Measurements from ENCODE around the gene CABP2.

Gene CABP2

DNA sequence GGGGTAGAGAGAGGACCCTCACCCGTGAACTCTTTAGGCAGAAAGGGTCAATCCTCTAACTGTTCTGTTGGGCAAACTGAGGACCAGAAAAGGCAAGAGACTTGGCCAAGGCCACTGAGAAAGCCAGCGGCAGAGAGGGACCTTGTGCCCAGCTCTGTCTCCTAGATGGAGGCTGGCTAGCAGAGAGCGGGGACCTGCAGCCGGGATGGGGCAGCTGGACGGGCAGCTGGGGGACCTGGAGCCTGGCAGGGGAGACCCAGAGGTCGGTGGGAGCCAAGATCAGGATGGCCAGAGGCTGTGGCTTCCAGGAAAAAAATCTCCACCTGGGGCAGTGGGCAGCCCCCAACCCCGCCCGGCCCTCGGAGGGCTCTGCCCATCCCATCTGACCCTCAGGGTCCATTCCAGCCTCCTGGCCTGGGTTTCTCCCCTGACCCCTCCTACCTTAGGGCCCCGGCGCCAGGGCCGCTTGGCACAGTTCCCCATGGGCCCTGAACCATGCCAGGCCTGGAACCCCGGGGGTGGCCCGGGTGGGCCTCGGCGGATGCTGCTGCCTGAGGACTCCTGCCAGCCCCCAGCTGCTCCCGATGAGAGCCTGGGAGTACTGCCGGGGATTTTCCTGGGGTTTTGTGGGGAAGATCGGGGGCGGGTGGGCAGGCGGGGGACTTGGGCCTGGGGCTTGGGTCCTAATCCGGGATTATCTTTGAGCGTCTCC, at the start of gene CABP2:
CABP2 (minus strand) TSS at position 603 of the 712 bp plus-strand sequence; CDS start at position 483, 120 bp downstream.
- no peak for TF ChIP-seq GATA2 (IDR thresholded peaks at IDR 0.05; ENCODE audit: low read depth, low read length)
- no peak for TF ChIP-seq GATA3 (IDR thresholded peaks at IDR 0.05; ENCODE audit: low read depth, low read length)

DNA sequence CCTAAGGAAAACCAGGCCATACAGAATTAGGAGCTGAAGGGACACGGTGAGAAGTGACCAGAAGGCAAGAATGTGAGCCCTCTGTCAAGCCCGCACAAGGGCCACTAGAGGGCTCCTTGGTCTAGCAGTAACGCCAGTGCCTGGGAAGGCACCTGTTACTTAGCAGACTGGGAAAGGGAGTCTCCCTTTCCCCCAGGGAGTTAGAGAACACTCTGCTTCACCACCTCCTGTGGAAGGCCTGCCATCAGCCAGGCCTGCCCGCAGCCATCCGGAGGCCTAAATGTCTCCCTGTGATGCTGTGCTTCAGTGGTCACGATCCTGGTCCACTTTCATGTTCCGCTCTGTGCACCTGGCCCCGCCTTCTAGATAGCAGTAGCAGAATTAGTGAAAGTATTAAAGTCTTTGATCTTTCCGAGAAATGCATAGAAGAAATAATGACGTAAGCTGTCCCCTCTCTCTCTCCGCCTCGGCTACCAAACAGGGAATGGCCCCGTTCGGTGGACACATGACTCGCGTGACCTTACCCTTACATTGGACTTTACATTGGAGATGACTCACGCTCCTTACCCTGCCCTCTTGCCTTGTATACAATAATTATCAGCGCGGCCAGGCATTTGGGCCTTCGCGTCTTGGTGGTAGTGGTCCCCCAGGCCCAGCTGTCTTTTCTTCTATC, 49.6 kb upstream of the CABP2 start:
- TF ChIP-seq GATA3 (IDR thresholded peaks at IDR 0.05; ENCODE audit: low read depth, low read length) (no peak), GATA2 (IDR thresholded peaks at IDR 0.05; ENCODE audit: low read depth, low read length) (no peak)

DNA sequence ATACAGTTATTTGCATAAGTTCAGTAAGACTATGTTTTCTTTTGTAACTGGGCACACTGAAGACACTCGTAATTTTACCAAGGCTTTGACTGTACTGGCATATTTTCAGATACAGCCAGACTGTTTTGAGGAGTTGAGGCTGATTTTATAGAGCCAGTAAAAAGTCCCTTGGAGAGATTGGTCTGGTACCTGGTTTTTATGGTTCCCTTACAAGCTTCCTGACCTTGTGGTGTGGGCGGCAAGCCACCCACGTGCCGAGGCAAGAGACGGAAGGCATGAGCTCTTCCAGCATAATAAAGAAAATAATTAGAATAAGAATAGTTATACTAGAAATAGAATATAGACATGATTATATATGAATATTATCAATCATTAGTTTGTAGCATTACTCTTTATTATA, 49.1 kb upstream of the CABP2 start:
- no peak for TF ChIP-seq GATA3 (IDR thresholded peaks at IDR 0.05; ENCODE audit: low read depth, low read length)
- TF ChIP-seq GATA2 (IDR thresholded peaks at IDR 0.05; ENCODE audit: low read depth, low read length), result no peak

DNA sequence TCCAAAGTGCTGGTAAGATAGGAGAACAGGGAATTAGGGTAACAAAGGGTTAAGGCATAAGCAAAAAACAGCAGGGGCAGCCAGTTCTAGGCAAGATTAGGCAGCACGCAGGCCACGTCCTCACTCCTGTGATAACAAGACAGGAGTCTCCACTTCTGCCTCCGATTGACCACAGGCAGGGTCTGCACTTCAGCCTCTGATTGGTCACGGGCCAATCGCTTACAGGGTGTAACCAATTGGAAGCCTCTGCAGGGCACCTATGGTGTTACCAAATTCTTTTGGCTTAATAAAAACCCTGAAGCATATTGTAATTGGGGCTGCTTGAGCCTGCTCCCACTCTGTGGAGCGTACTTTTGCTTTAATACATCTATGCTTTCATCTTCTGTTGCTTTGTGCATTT, 48.2 kb upstream of the CABP2 start:
- TF ChIP-seq GATA3 (IDR thresholded peaks at IDR 0.05; ENCODE audit: low read depth, low read length), result no peak
- no peak for TF ChIP-seq GATA2 (IDR thresholded peaks at IDR 0.05; ENCODE audit: low read depth, low read length)

DNA sequence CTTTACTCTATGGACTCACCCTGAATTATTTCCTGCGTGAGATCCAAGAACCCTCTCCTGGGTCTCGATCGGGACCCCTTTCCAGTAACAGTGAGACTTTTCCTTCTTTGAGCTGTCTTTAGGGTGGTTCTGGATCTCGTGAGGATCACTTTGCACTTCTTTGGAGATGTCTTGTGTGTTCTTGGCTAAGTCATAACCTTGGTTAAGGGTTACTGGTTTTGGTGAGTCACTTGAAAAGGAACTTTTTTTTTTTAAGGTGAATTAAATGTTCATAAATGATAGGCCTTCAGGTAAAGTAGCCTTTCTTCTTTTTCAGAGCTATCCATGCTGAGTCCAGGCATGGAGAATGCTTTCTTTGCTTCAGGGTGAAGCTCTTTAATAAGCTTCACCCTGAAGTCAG, 41.0 kb upstream of the CABP2 start:
- TF ChIP-seq GATA3 (IDR thresholded peaks at IDR 0.05; ENCODE audit: low read depth, low read length) (no peak), GATA2 (IDR thresholded peaks at IDR 0.05; ENCODE audit: low read depth, low read length) (no peak)

DNA sequence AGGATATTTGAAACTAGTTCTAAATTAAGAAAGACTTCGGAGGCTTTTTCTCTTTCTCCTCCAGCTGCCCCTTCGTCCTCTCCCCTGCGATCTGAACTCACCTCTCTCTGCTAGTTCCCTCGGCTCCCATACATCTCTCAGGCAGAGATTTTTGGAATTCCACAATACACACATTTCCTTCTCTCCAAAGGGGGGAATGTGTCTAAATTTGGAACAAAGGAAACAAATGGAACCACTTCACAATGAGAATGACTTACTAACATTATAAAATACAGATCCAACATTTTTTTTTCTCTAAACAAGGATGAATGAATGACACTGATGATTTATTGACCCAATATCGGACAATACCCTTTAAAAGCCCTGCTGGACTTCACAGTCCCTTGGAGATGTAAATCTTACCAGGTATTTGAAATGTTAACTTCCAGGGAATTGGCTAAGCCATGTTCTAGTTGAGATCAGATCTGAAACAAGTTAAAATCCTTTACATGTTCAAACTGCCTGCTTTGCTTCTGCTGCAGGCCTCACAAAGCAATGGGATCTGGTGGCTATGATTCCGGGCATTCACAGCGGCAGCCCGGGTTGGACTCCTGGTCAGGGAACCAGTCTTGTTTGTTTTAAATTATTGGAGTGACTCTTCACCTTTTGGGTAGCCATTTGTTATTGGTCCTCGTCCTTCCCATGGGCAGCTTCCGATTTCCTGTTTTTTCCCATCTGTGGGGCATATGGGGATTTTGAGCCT, 39.9 kb upstream of the CABP2 start:
- TF ChIP-seq GATA2 (IDR thresholded peaks at IDR 0.05; ENCODE audit: low read depth, low read length) (no peak), GATA3 (IDR thresholded peaks at IDR 0.05; ENCODE audit: low read depth, low read length) (no peak)

DNA sequence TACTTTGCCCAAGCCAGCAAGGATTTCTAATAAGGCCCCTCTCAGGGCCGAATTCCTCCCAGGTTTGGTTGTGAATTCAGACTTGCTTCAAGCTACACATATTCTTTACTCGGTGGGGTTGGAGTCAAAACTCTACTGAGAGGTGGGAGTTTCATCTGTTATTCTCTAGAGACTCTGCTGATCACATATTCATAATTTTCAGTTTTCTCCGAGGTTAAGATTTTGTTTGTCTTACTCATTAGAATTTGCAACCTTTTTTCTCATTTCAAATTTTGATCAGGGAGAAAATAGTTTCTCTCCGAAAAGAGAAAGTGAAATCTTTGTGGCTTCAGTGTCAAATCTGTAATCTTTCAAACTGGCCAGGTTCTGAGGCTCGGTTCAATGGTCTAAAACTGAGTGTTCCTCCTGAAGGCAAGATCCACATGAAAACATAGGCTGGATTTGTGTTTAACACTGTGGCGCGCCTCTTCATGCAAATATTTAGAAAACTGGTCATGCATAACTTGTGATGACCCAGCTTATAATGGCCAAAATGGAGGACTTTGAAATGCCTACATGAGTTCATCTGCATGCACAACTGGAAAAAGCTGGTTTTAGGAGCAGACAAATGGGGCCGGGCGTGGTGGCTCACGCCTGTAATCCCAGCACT, 38.8 kb upstream of the CABP2 start:
- no peak for TF ChIP-seq GATA3 (IDR thresholded peaks at IDR 0.05; ENCODE audit: low read depth, low read length)

DNA sequence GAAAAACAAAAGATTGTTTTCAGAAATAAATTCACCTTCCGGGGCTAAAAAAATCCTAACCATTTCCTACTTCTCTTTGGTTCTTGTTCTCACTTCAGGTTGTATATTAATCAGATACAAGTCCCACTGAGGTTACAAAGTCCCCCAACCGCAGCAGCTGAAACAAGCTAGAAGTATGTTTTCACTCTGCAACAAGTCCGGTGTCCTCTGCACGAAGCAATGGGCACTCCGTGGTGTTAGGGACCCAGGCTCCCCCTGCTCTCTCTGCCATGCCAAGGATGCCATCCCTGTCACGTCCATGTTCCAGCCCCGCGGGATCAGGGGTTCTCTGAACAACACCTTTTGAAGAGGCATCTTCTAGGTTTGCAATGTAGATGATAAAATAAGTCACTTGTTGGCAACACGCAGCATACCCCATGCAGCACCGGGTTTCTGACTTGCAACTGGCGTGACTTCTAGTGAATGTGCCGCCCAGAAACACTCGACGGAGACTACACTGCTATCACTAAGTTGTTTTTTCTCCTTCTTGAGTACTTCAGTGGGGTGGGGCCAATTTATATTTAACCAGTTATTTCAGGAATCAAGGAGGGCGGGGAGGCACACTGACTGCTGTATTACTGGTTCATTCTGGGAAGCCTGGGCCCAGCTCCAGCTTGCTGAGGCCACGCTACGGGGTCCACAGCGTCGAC, 35.0 kb upstream of the CABP2 start:
- no peak for TF ChIP-seq GATA2 (IDR thresholded peaks at IDR 0.05; ENCODE audit: low read depth, low read length)
- no peak for TF ChIP-seq GATA3 (IDR thresholded peaks at IDR 0.05; ENCODE audit: low read depth, low read length)

DNA sequence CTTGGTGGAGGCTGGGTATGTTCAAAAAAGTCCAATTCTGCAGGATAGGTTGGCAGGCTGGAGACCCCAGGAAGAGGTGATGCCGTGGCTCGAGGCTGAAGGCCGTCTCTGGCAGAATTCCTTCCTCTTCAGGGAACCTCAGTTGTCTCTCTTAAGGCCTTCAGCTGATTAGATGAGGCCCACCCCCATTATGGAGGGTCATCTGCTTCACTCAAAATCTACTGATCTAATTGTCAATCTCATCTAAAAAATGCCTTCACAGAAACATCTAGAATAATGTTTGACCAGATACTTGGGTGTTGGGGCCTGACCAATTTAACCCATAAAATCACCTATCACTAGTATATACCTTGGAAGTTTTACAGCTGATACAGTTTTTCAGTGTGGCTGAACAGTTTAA, 33.0 kb upstream of the CABP2 start:
- TF ChIP-seq GATA3 (IDR thresholded peaks at IDR 0.05; ENCODE audit: low read depth, low read length) (no peak), GATA2 (IDR thresholded peaks at IDR 0.05; ENCODE audit: low read depth, low read length) (no peak)

DNA sequence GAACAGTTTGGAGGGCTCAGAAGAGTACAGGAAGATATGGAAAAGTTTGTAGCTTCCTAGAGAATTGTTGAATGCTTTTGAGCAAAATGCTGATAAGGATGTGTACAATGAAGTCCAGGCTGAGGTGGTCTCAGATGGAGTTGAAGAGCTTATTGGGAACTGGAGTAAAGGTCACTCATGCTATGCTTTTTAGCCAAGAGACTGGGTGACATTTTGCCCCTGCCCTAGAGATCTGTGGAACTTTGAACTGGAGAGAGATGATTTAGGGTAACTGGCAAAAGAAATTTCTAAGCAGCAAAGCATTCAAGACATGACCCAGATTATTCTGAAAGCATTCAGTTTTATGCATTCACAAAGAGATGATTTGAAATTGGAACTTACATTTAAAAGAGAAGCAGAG, 27.9 kb upstream of the CABP2 start:
- TF ChIP-seq GATA3 (IDR thresholded peaks at IDR 0.05; ENCODE audit: low read depth, low read length) (no peak), GATA2 (IDR thresholded peaks at IDR 0.05; ENCODE audit: low read depth, low read length) (no peak)

DNA sequence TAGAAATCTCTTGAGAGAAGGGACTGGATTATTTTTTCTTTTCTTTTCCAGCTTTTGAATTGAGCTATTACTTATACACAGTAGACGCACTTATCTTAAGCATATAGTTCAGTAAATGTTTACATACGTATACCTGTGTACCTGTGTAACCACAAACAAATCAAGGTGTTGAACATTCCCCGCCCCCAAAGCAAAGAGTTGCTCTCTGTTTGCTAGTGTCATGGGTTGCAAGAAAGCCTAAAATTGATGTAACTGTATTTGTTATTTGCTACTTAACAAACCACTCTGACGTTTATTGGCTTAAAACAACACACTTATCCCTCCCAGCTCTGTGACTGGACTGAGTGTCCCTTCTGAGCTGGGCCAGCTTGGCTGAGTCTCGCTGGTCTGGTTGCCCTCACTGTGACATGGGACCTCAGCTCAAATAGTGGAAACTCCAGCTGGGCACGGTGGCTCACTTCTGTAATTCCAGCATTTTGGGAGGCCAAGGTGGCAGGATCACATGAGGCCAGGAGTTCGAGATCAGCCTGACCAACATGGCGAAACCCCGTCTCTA, 25.4 kb upstream of the CABP2 start:
- no peak for TF ChIP-seq GATA2 (IDR thresholded peaks at IDR 0.05; ENCODE audit: low read depth, low read length)
- no peak for TF ChIP-seq GATA3 (IDR thresholded peaks at IDR 0.05; ENCODE audit: low read depth, low read length)

DNA sequence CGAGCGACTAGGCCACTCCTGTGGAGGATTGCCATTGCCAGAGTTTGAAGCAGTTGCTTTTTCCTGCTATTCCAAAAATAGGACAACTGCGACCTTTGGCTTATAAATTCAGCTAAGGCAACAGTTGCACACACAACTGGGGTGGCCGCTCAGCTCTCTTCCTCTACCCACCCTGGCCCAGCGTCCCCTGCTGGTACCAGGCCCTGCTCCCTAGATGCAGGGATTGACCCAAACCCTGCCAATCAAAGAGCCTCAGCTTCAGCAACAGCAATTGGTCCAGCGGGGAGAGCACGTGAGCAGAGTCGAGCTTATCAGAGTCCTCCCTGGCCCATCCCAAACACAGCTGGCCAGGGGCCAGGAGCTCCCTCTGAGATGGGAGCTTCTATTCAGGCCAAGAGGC, 22.0 kb upstream of the CABP2 start:
- TF ChIP-seq GATA2 (IDR thresholded peaks at IDR 0.05; ENCODE audit: low read depth, low read length) (no peak), GATA3 (IDR thresholded peaks at IDR 0.05; ENCODE audit: low read depth, low read length) (no peak)

DNA sequence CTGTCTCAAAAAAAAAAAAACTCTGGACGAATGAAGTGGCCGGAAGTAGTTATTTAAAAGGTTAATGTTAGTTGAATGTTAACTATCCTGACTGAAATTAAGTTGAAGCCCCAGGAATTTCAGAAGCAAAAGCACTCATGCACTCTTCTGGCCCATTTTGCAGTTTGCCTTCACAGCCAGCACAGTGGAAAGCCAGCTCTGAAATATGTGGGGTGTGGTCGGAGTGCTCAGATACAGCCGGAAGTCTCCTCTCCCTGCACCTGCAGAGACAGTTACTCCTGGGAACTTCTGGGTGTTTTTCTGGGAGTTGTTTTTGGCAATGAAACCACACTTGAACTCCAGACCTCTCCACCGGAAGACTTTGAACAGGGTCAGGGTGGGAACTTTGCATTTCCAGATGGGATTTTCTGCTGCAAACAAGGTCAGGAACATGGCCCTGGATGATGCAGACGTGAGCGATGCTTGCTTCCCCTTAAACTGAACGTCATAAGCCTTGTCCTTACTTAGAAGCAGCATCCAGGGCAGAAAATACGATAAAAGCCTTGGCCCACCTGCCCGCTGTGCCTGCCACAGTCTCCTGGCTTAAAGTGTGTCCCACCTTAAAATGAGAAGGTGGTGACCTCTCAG, 21.5 kb upstream of the CABP2 start:
- no peak for TF ChIP-seq GATA3 (IDR thresholded peaks at IDR 0.05; ENCODE audit: low read depth, low read length)
- TF ChIP-seq GATA2 (IDR thresholded peaks at IDR 0.05; ENCODE audit: low read depth, low read length), result no peak

Data from SH-SY5Y (cell line).